ENCODE measurements around the gene LHFPL3.

GRCh38 chr7:104538152-104538551 is 209.7 kb downstream of the LHFPL3 start:
- TF ChIP-seq CTCF (IDR thresholded peaks at IDR 0.05) (no peak), POLR2A (IDR thresholded peaks at IDR 0.05; ENCODE audit: low read depth) (no peak)

All from esophagus muscularis mucosa (tissue), 3 donors.